Ureter (tissue), 1 donor: Measurements from ENCODE around the gene CRACR2A. TPM values are rescaled to one million over a fixed set of nuclear protein-coding genes. Genes with fewer than 3 reads are reported as not detected.

Experiments
- DNase-seq: peaks from one replicate; pipeline ENCODE4 v3.0.0-alpha.2; 2020; ENCODE audit warnings: low spot score
- total RNA-seq: library from RNA; stranded (reverse); gene quantifications from one replicate; pipeline ENCODE4 v1.2.4, GENCODE V29; 2023
- donor health status: DM: yes; HTN: yes; CAD: no.

CRACR2A gene
- total RNA-seq, 1 donor from 2014 or later: 27.3 TPM

- DNase-seq: no peak
These were observed 97.5 kb downstream of the CRACR2A start for GRCh38 chr12:3655328-3655900.

GRCh38 chr12:3651585-3652424 is 101.1 kb downstream of the CRACR2A start:
- no peak for DNase-seq

- DNase-seq: no peak
These were observed 105.4 kb downstream of the CRACR2A start for GRCh38 chr12:3647504-3647903.

GRCh38 chr12:3646561-3647241 is 106.2 kb downstream of the CRACR2A start:
- no peak for DNase-seq

GRCh38 chr12:3645091-3645490 is 107.8 kb downstream of the CRACR2A start:
- no peak for DNase-seq

- no peak for DNase-seq
These were observed 108.8 kb downstream of the CRACR2A start for GRCh38 chr12:3644104-3644503.

- DNase-seq: no peak
These were observed 111.4 kb downstream of the CRACR2A start for GRCh38 chr12:3641428-3642018.

GRCh38 chr12:3636328-3636727 is 116.6 kb downstream of the CRACR2A start:
- DNase-seq: no peak

- DNase-seq: no peak
These were observed 118.6 kb downstream of the CRACR2A start for GRCh38 chr12:3634348-3634747.

- DNase-seq: no peak
These were observed 119.5 kb downstream of the CRACR2A start for GRCh38 chr12:3633396-3633795.

- DNase-seq: no peak
These were observed 120.2 kb downstream of the CRACR2A start for GRCh38 chr12:3632754-3633153.

- DNase-seq: no peak
These were observed 120.7 kb downstream of the CRACR2A start for GRCh38 chr12:3632256-3632655.

- no peak for DNase-seq
These were observed 121.2 kb downstream of the CRACR2A start for GRCh38 chr12:3631759-3632158.

GRCh38 chr12:3631272-3631637 is 121.7 kb downstream of the CRACR2A start:
- DNase-seq: no peak

GRCh38 chr12:3630621-3631271 is 122.2 kb downstream of the CRACR2A start:
- DNase-seq: no peak

- DNase-seq: no peak
These were observed 122.8 kb downstream of the CRACR2A start for GRCh38 chr12:3630111-3630510.

- no peak for DNase-seq
These were observed 123.7 kb downstream of the CRACR2A start for GRCh38 chr12:3629057-3629830.

- DNase-seq: no peak
These were observed 124.3 kb downstream of the CRACR2A start for GRCh38 chr12:3628629-3629028.

GRCh38 chr12:3627336-3627735 is 125.6 kb downstream of the CRACR2A start:
- DNase-seq: no peak

GRCh38 chr12:3624273-3624672 is 128.6 kb downstream of the CRACR2A start:
- DNase-seq: no peak
